Fibroblast of villous mesenchyme (primary cell): ENCODE measurements around the gene CACNA1G. TPM values are rescaled to one million over a fixed set of nuclear protein-coding genes. Genes with fewer than 3 reads are reported as not detected.
A peak's percentile ranks its signal among the peaks of the same experiment; 100 is the strongest.

Experiments
- DNase-seq: peaks from one replicate; pipeline ENCODE4 v3.0.0-alpha.2; 2010; ENCODE audit warnings: low read depth
- H3K4me3 ChIP-seq: 2 replicates; pipeline ENCODE4 v1.5.1; 2011; ENCODE audit warnings: low read depth, mild to moderate bottlenecking, low read length
- CTCF ChIP-seq: IDR thresholded peaks from 2 replicates; pipeline ENCODE4 v1.5.1; 2012; ENCODE audit warnings: low read depth, mild to moderate bottlenecking, low read length; ENCODE audit not compliant: insufficient read depth
- total RNA-seq: library from RNA; depleted of rRNA; stranded (reverse); fragments of >200 nt; gene quantifications from 2 replicates; pipeline ENCODE4 v1.2.3, GENCODE V29; 2012

Gene CACNA1G
- total RNA-seq, 1 donor = 0.43 TPM

GRCh38 chr17:50664788-50665458 is 104.4 kb downstream of the CACNA1G start:
- H3K4me3 ChIP-seq = no peak overlapping the region
- no peak for TF ChIP-seq CTCF
- DNase-seq = no peak

GRCh38 chr17:50665838-50666237 is 105.3 kb downstream of the CACNA1G start:
- TF ChIP-seq CTCF = no peak
- DNase-seq = no peak
- H3K4me3 ChIP-seq = no peak overlapping the region

- no peak overlapping the region for H3K4me3 ChIP-seq
Measured at GRCh38 chr17:50666316-50666715, 105.8 kb downstream of the CACNA1G start.

GRCh38 chr17:50667259-50668024 is 106.9 kb downstream of the CACNA1G start:
- DNase-seq = no peak
- TF ChIP-seq CTCF = no peak
- H3K4me3 ChIP-seq = no peak overlapping the region

More at GRCh38 chr17:50666316-50666715, 105.8 kb downstream of the CACNA1G start:
- TF ChIP-seq CTCF = no peak
- DNase-seq = no peak

GRCh38 chr17:50668025-50668837 is 107.7 kb downstream of the CACNA1G start:
- peak; percentile 40 for DNase-seq
- no peak for TF ChIP-seq CTCF
- no peak overlapping the region for H3K4me3 ChIP-seq

GRCh38 chr17:50668838-50669581 is 108.5 kb downstream of the CACNA1G start:
- DNase-seq = no peak
- no peak for TF ChIP-seq CTCF

More at GRCh38 chr17:50668838-50669581, 108.5 kb downstream of the CACNA1G start:
- H3K4me3 ChIP-seq = no peak overlapping the region
